ENCODE results near the gene ZGLP1. TPM values are rescaled to one million over a fixed set of nuclear protein-coding genes. Genes with fewer than 3 reads are reported as not detected.
A peak's percentile ranks its signal among the peaks of the same experiment; 100 is the strongest.

The ZGLP1 gene
- total and polyA plus RNA-seq, 2 of the 13 experiments (the other 11 are each of a cell fraction or from before 2014, with no cell fraction given): 2.4 to 3.0 TPM

DNA sequence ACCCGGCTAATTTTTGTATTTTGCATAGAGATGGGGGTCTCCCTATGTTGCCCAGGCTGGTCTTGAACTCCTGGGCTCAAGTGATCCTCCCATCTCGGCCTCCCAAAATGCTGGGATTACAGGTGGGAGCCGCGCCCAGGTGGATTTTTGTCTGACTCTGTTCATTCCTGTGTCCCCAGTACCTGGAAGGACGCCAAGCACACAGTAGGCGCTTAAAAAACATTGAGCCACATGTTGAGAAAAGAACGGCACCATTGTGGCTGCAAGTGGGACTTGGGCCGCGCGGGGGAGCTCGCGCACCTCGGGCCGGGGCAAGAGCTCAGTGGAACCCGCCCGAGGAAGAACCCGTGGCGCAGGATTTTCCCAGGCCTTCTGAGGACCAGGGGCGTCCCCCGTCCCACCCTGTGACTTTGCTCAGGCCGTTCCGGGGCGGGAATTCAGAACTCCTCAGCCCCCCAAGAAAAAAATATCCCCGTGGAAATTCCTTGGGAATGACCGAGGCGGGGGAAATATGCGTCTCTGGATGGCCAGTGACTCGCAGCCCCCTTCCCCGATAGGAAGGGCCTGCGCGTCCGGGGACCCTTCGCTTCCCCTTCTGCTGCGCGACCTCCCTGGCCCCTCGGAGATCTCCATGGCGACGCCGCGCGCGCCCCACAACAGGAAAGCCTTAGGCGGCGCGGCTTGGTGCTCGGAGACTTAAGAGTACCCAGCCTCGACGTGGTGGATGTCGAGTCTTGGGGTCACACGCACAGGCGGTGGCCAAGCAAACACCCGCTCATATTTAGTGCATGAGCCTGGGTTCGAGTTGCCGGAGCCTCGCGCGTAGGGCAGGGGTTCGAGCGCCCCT, 40.1 kb downstream of the ZGLP1 start (continued):
- TF ChIP-seq KDM2A (CRISPR knock-in tag; IDR thresholded peaks at IDR 0.05; ENCODE audit: borderline replicate concordance, low read depth) (peak; percentile 84), ATF1 (CRISPR knock-in tag; IDR thresholded peaks at IDR 0.05) (no peak), SUZ12 (IDR thresholded peaks at IDR 0.05; ENCODE audit: low read depth, low read length) (no peak), SATB2 (CRISPR knock-in tag; IDR thresholded peaks at IDR 0.05) (no peak), RBM39 (IDR thresholded peaks at IDR 0.05; ENCODE audit: low read depth, low read length, poor library complexity, severe bottlenecking) (peak; percentile 21), HCFC1 (IDR thresholded peaks at IDR 0.05; ENCODE audit: low read depth, low read length) (no peak), PAWR (CRISPR knock-in tag; IDR thresholded peaks at IDR 0.05; ENCODE audit: borderline replicate concordance) (no peak), ZSCAN21 (CRISPR knock-in tag; IDR thresholded peaks at IDR 0.05; ENCODE audit: borderline replicate concordance) (peak; percentile 32; the same call in 1 of the 2 replicates), SAP130 (CRISPR knock-in tag; IDR thresholded peaks at IDR 0.05; ENCODE audit: low read depth) (peak; percentile 59), AHR (CRISPR knock-in tag; IDR thresholded peaks at IDR 0.05) (0 out of 2 replicates have a peak, but pooled peaks have one; percentile 29), HNRNPH1 (optimal IDR thresholded peaks at IDR 0.05; ENCODE audit: low read depth, low read length) (no peak), ZNF724P (CRISPR knock-in tag; IDR thresholded peaks at IDR 0.05; ENCODE audit: borderline replicate concordance) (0 out of 2 replicates have a peak, but pooled peaks have one; percentile 50), ZNF772 (CRISPR knock-in tag; IDR thresholded peaks at IDR 0.05) (peak; percentile 29; the same call in 1 of the 2 replicates), ZNF709 (CRISPR knock-in tag; IDR thresholded peaks at IDR 0.05) (0 out of 2 replicates have a peak, but pooled peaks have one; percentile 27), ARNTL (CRISPR knock-in tag; IDR thresholded peaks at IDR 0.05) (no peak), ZNF264 (CRISPR knock-in tag; IDR thresholded peaks at IDR 0.05) (no peak), ZNF205 (CRISPR knock-in tag; IDR thresholded peaks at IDR 0.05) (peak; percentile 61; the same call in 1 of the 2 replicates), XRCC5 (optimal IDR thresholded peaks at IDR 0.05; ENCODE audit: low read length) (peak; percentile 56), KDM3A (CRISPR knock-in tag; IDR thresholded peaks at IDR 0.05; ENCODE audit: low read depth) (peak; percentile 77; the same call in 1 of the 2 replicates), HOXA9 (CRISPR knock-in tag; IDR thresholded peaks at IDR 0.05; ENCODE audit: borderline replicate concordance) (no peak), POLR2AphosphoS5 (IDR thresholded peaks at IDR 0.05; ENCODE audit: low read depth, low read length) (no peak), ZNF775 (CRISPR knock-in tag; IDR thresholded peaks at IDR 0.05; ENCODE audit: borderline replicate concordance) (peak; percentile 16; the same call in 1 of the 2 replicates)
- TF ChIP-seq, protein P1, sequence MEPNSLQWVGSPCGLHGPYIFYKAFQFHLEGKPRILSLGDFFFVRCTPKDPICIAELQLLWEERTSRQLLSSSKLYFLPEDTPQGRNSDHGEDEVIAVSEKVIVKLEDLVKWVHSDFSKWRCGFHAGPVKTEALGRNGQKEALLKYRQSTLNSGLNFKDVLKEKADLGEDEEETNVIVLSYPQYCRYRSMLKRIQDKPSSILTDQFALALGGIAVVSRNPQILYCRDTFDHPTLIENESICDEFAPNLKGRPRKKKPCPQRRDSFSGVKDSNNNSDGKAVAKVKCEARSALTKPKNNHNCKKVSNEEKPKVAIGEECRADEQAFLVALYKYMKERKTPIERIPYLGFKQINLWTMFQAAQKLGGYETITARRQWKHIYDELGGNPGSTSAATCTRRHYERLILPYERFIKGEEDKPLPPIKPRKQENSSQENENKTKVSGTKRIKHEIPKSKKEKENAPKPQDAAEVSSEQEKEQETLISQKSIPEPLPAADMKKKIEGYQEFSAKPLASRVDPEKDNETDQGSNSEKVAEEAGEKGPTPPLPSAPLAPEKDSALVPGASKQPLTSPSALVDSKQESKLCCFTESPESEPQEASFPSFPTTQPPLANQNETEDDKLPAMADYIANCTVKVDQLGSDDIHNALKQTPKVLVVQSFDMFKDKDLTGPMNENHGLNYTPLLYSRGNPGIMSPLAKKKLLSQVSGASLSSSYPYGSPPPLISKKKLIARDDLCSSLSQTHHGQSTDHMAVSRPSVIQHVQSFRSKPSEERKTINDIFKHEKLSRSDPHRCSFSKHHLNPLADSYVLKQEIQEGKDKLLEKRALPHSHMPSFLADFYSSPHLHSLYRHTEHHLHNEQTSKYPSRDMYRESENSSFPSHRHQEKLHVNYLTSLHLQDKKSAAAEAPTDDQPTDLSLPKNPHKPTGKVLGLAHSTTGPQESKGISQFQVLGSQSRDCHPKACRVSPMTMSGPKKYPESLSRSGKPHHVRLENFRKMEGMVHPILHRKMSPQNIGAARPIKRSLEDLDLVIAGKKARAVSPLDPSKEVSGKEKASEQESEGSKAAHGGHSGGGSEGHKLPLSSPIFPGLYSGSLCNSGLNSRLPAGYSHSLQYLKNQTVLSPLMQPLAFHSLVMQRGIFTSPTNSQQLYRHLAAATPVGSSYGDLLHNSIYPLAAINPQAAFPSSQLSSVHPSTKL (CRISPR knock-in tag; IDR thresholded peaks at IDR 0.05): 0 out of 2 replicates have a peak, but pooled peaks have one; percentile 17
- TF ChIP-seq, protein P2, sequence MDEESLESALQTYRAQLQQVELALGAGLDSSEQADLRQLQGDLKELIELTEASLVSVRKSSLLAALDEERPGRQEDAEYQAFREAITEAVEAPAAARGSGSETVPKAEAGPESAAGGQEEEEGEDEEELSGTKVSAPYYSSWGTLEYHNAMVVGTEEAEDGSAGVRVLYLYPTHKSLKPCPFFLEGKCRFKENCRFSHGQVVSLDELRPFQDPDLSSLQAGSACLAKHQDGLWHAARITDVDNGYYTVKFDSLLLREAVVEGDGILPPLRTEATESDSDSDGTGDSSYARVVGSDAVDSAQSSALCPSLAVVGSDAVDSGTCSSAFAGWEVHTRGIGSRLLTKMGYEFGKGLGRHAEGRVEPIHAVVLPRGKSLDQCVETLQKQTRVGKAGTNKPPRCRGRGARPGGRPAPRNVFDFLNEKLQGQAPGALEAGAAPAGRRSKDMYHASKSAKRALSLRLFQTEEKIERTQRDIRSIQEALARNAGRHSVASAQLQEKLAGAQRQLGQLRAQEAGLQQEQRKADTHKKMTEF (CRISPR knock-in tag; IDR thresholded peaks at IDR 0.05): peak; percentile 60; the same call in 1 of the 2 replicates

All from HepG2 (cell line).